Measurements from ENCODE around the gene CPNE6. TPM values are rescaled to one million over a fixed set of nuclear protein-coding genes. Genes with fewer than 3 reads are reported as not detected.

CPNE6 gene
- total and polyA plus RNA-seq, 2 of the 8 experiments (the other 6 are each of a cell fraction or from before 2014, with no cell fraction given) = 0.05 TPM; not detected in 1

DNA sequence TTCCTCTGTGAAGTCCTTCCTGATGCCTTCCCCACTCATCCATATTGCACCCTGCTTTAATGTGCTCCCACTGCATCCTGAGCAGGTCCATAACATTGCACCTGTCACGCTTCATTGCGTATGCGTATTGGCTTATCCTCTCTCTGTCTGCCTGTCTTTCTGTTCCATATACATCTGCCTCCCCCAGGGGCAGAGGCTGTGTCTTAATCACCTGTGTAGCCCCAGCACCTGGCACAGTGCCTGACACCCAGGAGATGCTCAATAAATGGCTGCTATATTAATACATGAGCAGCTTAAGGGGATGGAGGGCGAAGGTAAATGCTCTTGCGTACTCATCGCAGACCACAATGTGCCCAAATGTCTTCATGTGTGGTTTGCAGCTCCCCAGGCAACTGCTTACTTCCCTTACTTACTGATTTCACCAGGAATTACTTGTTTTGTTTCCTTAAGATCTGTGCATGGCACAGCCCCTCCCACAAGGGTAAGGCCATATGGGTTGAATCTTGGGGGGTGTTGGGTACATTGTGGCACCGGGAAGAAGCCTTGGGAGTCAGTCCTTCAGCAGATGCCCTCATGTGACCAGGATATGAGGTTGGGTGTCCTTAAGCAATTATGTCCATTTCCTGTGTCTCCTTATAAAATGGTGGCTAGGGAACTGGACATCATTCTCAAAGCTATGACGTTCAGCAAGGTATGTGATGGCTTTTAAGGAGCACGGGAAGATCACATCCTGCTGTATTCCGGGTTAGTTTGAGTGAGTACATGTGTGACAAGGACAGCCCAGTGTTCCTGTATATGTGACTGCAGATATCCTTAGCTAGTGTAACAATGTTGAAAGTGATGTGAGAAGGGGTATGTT is 848 bp upstream of the CPNE6 start (continued):
- TF ChIP-seq CEBPB (IDR thresholded peaks at IDR 0.05; ENCODE audit: low read depth, low read length) = no peak
- TF ChIP-seq RNF2 (IDR thresholded peaks at IDR 0.05; ENCODE audit: borderline replicate concordance, low read depth, low read length, missing control alignments, poor library complexity, severe bottlenecking) = no peak
- TF ChIP-seq, protein P1, sequence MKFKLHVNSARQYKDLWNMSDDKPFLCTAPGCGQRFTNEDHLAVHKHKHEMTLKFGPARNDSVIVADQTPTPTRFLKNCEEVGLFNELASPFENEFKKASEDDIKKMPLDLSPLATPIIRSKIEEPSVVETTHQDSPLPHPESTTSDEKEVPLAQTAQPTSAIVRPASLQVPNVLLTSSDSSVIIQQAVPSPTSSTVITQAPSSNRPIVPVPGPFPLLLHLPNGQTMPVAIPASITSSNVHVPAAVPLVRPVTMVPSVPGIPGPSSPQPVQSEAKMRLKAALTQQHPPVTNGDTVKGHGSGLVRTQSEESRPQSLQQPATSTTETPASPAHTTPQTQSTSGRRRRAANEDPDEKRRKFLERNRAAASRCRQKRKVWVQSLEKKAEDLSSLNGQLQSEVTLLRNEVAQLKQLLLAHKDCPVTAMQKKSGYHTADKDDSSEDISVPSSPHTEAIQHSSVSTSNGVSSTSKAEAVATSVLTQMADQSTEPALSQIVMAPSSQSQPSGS (IDR thresholded peaks at IDR 0.05; ENCODE audit: low read length) = no peak
- TF ChIP-seq SP4 (IDR thresholded peaks at IDR 0.05; ENCODE audit: low read length) = no peak
- TF ChIP-seq, protein P2, sequence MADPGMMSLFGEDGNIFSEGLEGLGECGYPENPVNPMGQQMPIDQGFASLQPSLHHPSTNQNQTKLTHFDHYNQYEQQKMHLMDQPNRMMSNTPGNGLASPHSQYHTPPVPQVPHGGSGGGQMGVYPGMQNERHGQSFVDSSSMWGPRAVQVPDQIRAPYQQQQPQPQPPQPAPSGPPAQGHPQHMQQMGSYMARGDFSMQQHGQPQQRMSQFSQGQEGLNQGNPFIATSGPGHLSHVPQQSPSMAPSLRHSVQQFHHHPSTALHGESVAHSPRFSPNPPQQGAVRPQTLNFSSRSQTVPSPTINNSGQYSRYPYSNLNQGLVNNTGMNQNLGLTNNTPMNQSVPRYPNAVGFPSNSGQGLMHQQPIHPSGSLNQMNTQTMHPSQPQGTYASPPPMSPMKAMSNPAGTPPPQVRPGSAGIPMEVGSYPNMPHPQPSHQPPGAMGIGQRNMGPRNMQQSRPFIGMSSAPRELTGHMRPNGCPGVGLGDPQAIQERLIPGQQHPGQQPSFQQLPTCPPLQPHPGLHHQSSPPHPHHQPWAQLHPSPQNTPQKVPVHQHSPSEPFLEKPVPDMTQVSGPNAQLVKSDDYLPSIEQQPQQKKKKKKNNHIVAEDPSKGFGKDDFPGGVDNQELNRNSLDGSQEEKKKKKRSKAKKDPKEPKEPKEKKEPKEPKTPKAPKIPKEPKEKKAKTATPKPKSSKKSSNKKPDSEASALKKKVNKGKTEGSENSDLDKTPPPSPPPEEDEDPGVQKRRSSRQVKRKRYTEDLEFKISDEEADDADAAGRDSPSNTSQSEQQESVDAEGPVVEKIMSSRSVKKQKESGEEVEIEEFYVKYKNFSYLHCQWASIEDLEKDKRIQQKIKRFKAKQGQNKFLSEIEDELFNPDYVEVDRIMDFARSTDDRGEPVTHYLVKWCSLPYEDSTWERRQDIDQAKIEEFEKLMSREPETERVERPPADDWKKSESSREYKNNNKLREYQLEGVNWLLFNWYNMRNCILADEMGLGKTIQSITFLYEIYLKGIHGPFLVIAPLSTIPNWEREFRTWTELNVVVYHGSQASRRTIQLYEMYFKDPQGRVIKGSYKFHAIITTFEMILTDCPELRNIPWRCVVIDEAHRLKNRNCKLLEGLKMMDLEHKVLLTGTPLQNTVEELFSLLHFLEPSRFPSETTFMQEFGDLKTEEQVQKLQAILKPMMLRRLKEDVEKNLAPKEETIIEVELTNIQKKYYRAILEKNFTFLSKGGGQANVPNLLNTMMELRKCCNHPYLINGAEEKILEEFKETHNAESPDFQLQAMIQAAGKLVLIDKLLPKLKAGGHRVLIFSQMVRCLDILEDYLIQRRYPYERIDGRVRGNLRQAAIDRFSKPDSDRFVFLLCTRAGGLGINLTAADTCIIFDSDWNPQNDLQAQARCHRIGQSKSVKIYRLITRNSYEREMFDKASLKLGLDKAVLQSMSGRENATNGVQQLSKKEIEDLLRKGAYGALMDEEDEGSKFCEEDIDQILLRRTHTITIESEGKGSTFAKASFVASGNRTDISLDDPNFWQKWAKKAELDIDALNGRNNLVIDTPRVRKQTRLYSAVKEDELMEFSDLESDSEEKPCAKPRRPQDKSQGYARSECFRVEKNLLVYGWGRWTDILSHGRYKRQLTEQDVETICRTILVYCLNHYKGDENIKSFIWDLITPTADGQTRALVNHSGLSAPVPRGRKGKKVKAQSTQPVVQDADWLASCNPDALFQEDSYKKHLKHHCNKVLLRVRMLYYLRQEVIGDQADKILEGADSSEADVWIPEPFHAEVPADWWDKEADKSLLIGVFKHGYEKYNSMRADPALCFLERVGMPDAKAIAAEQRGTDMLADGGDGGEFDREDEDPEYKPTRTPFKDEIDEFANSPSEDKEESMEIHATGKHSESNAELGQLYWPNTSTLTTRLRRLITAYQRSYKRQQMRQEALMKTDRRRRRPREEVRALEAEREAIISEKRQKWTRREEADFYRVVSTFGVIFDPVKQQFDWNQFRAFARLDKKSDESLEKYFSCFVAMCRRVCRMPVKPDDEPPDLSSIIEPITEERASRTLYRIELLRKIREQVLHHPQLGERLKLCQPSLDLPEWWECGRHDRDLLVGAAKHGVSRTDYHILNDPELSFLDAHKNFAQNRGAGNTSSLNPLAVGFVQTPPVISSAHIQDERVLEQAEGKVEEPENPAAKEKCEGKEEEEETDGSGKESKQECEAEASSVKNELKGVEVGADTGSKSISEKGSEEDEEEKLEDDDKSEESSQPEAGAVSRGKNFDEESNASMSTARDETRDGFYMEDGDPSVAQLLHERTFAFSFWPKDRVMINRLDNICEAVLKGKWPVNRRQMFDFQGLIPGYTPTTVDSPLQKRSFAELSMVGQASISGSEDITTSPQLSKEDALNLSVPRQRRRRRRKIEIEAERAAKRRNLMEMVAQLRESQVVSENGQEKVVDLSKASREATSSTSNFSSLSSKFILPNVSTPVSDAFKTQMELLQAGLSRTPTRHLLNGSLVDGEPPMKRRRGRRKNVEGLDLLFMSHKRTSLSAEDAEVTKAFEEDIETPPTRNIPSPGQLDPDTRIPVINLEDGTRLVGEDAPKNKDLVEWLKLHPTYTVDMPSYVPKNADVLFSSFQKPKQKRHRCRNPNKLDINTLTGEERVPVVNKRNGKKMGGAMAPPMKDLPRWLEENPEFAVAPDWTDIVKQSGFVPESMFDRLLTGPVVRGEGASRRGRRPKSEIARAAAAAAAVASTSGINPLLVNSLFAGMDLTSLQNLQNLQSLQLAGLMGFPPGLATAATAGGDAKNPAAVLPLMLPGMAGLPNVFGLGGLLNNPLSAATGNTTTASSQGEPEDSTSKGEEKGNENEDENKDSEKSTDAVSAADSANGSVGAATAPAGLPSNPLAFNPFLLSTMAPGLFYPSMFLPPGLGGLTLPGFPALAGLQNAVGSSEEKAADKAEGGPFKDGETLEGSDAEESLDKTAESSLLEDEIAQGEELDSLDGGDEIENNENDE (IDR thresholded peaks at IDR 0.05; ENCODE audit: insufficient replicate concordance, low read length) = no peak
- TF ChIP-seq KDM1A (IDR thresholded peaks at IDR 0.05; ENCODE audit: borderline replicate concordance, low read length) = no peak
- no peak for TF ChIP-seq POLR2A (IDR thresholded peaks at IDR 0.05; ENCODE audit: control extremely low read depth in 1 of 2, low read depth in 2 of 2, low read length in 2 of 2)

Data from H1 (cell line).